Motor neuron (in vitro differentiated cells): ENCODE measurements around the gene PRDM5. TPM values are rescaled to one million over a fixed set of nuclear protein-coding genes. Genes with fewer than 3 reads are reported as not detected.
"Not testable (repeated sequence)": the region's sequence is repeated elsewhere in the genome, so short reads cannot be mapped to it uniquely, and the experiment has no call there.

Experiments
- ATAC-seq, 8 experiments: fragments of 200-7000 bp; cut with Tn5 transposase; replicated peaks in 6 of 8; 2 replicates each; pipeline ENCODE4 v1.8.0; 2021; ENCODE audit warnings: mild to moderate bottlenecking in 8 of 8, moderate library complexity in 8 of 8
- H3K27ac ChIP-seq, 2 donors: fragments of 250-450 bp; sonication (Bioruptor Pico); 2 replicates each; pipeline ENCODE4 v1.9.0; 2021; ENCODE audit warnings: antibody characterized with exemption in 2 of 2, mild to moderate bottlenecking in 2 of 2, moderate library complexity in 1 of 2
- H3K4me1 ChIP-seq, 2 donors: fragments of 250-450 bp; sonication (Bioruptor Pico); replicated peaks in 1 of 2; 2 replicates each; pipeline ENCODE4 v1.6.1; 2021; ENCODE audit warnings: antibody characterized with exemption in 2 of 2, mild to moderate bottlenecking in 2 of 2, moderate library complexity in 1 of 2
- H3K4me3 ChIP-seq, 5 donors: fragments of 250-450 bp; sonication (Bioruptor Pico); 2 replicates each; pipeline ENCODE4 v1.9.0; 2021; ENCODE audit warnings: antibody characterized with exemption in 5 of 5, mild to moderate bottlenecking in 5 of 5, moderate library complexity in 4 of 5
- WGBS, 10 experiments: fragments of 450-650 bp; shearing (Covaris generic); methylation state at CpG; one replicate each; pipeline ENCODE4 v1.0.0; 2022; 5-methylcytosine and 5-hydroxymethylcytosine counted together
- in situ Hi-C, 9 experiments: fragments of 400-800 bp; cut with MboI; loops; one replicate each; pipeline ENCODE4 v1.15.0; 2021; ENCODE audit warnings: low sequenced_read_pairs in 9 of 9, low pct_unique_long_range_greater_than_20kb in 2 of 9; ENCODE audit not compliant: unreplicated experiment in 9 of 9
- total RNA-seq, 8 experiments: library from RNA; unstranded; fragments of 300-600 nt; gene quantifications; 2 replicates each; pipeline versions ENCODE4 v1.2.3 to v1.2.4, GENCODE V29; 2022

PRDM5 gene
- total RNA-seq, 8 experiments from 2014 or later: 6.3 to 23.5 (median 15.4) TPM

DNA sequence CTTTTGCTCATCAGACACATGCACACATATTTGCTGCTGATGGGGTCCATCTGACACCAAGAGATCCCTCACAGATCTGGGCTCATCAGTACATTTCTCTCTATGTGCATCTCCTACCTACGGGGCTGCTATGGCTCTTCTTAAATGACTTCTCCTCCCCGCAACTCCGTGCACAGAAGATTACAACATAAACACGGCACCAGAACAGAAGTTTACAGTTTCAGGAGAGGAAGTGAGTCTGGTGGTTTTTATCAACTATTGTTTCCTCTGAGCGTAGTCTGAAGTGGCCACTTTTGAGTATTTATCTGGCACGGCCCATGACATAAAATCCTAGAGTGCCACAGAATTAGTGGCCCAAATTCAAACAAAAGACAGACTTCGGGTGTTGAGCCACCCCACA lies 263.8 kb downstream of the PRDM5 start:
- in situ Hi-C loops: no loop called here
- Histone ChIP-seq H3K4me3 (no peak overlapping the region), H3K27ac (no peak overlapping the region), H3K4me1 (peaks cover 2 to 3% of the 10 kb centered on the region in 2 donors)
- no peak for ATAC-seq
- 33 to 100% (median 97%) methylated on average over 1 to 6 of the region's 7 CpGs; no CpG with 5 or more reads in 2 of the 10 experiments for WGBS, 10 experiments

GRCh38 chr4:120653804-120654573 lies 268.5 kb downstream of the PRDM5 start:
- WGBS, 10 experiments: 10 to 100% (median 85%) methylated on average over 1 to 2 of the region's 2 CpGs; no CpG with 5 or more reads in 2 of the 10 experiments
- Histone ChIP-seq H3K4me1 (no peaks in the 10 kb centered on the region), H3K27ac (no peak overlapping the region), H3K4me3 (no peak overlapping the region)
- in situ Hi-C loops: no loop called here
- ATAC-seq: peak in 4 of 8 experiments; percentile 55 to 100 (median 100)

DNA sequence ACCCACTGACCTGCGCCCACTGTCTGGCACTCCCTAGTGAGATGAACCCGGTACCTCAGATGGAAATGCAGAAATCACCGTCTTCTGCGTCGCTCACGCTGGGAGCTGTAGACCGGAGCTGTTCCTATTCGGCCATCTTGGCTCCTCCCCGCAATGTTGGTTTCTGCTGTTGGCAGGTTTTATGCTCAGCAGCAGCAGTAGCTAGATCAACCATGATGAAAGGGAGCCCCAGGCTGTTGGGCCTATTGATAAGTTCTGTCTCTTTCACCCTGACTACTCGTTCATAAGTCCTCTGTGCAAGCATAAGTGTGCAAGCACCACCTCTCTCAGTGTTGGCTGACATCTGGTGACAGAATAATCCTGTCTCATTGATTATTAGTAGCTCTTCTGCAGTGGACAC lies 274.2 kb downstream of the PRDM5 start:
- 20 to 100% (median 57%) methylated on average over 1 of the region's 10 CpGs; no CpG with 5 or more reads in 6 of the 10 experiments for WGBS, 10 experiments
- H3K27ac ChIP-seq, in situ Hi-C loops: not testable (repeated sequence)

More for the DNA sequence above, 274.2 kb downstream of the PRDM5 start:
- not testable (repeated sequence) for ATAC-seq, H3K4me3 ChIP-seq, H3K4me1 ChIP-seq

Other genes starting within 250 kb of the PRDM5 start
- 10 to 100 TPM in 5 of 8 experiments, under 1 TPM in 3; 0.15 to 44.5 (median 14.4) TPM for gene NDNF, start 149.8 kb upstream of the PRDM5 start, total RNA-seq
- gene TNIP3, start 241.6 kb upstream of the PRDM5 start, total RNA-seq: 1 to 10 TPM in 1 of 8 experiments, under 1 TPM in 5, not detected in 2; 0.17 to 1.2 (median 0.49) TPM